HepG2 (cell line): Measurements from ENCODE around the gene GALNT9.

Source experiments
- CTCF ChIP-seq: sonication (generic); formaldehyde crosslinking; IDR thresholded peaks from 2 replicates; pipeline ENCODE4 v1.5.0; 2020; ENCODE audit warnings: mild to moderate bottlenecking, missing genetic modification reagents, moderate library complexity
- HDAC2 ChIP-seq: sonication (generic); formaldehyde crosslinking; IDR thresholded peaks from 2 replicates; pipeline ENCODE4 v1.4.0; 2020; ENCODE audit warnings: missing genetic modification reagents
- JUN ChIP-seq: sonication (generic); formaldehyde crosslinking; IDR thresholded peaks from 2 replicates; pipeline ENCODE4 v1.4.0; 2020; ENCODE audit warnings: mild to moderate bottlenecking, missing genetic modification reagents
- KDM5A ChIP-seq: fragments of 200-600 bp; sonication (generic); IDR thresholded peaks from 2 replicates; pipeline ENCODE4 v1.7.0; 2018; ENCODE audit warnings: antibody characterized with exemption, mild to moderate bottlenecking, low read length, borderline replicate concordance
- MAZ ChIP-seq, 2 experiments: sonication (generic) in 1 of 2; formaldehyde crosslinking in 1 of 2; IDR thresholded peaks; 2 replicates each; pipeline versions ENCODE4 v1.5.0 to v1.6.1; 2012 to 2020; ENCODE audit warnings: low read depth in 2 of 2, mild to moderate bottlenecking in 2 of 2, borderline replicate concordance in 1 of 2, improper control_type of control experiment in 1 of 2, low read length in 1 of 2, missing genetic modification reagents in 1 of 2, moderate library complexity in 1 of 2
- POLR2A ChIP-seq, 2 experiments: IDR thresholded peaks; 2 replicates each; pipeline ENCODE4 v1.6.1; 2011; ENCODE audit warnings: low read depth in 2 of 2, low read length in 2 of 2, mild to moderate bottlenecking in 1 of 2, moderate library complexity in 1 of 2; ENCODE audit not compliant: insufficient read depth in 1 of 2

- TF ChIP-seq CTCF (CRISPR knock-in tag) = no peak
- TF ChIP-seq HDAC2 (CRISPR knock-in tag) = no peak
- TF ChIP-seq KDM5A = no peak
- no peak for TF ChIP-seq JUN (CRISPR knock-in tag)
- TF ChIP-seq POLR2A (IDR thresholded peaks at IDR 0.05; ENCODE audit: insufficient read depth in 1 of 2, low read depth in 2 of 2, low read length in 2 of 2) = no peak
- no peak for TF ChIP-seq MAZ (IDR thresholded peaks at IDR 0.05; ENCODE audit: borderline replicate concordance, low read depth, low read length)
- no peak for TF ChIP-seq MAZ (CRISPR knock-in tag; IDR thresholded peaks at IDR 0.05; ENCODE audit: low read depth)
These were observed 110.9 kb downstream of the GALNT9 start for GRCh38 chr12:132218527-132218875.
